Activated naive CD4-positive, alpha-beta T cell treated with anti-CD3 and anti-CD28 coated beads for 36 hours (primary cell): ENCODE results near the gene GTPBP4. TPM values are rescaled to one million over a fixed set of nuclear protein-coding genes. Genes with fewer than 3 reads are reported as not detected.

Source experiments
- CTCF ChIA-PET: fragments of 350-600 bp; sonication (Branson Sonifier 250); formaldehyde crosslinking; loops from one replicate; lab custom pipeline; 2021; ENCODE audit warnings: antibody characterized with exemption; lab: Charles Lee
- DNase-seq: peaks from one replicate; pipeline ENCODE4 v3.0.0-alpha.2; 2020
- H3K27ac Mint-ChIP-seq: one replicate; pipeline ENCODE4 v1.8.0; 2021; ENCODE audit warnings: mild to moderate bottlenecking, mixed read lengths
- H3K27me3 Mint-ChIP-seq: one replicate; pipeline ENCODE4 v1.8.0; 2021; ENCODE audit warnings: low read depth, mixed read lengths
- H3K36me3 Mint-ChIP-seq: one replicate; pipeline ENCODE4 v1.8.0; 2021; ENCODE audit warnings: low read depth, mixed read lengths
- H3K4me1 Mint-ChIP-seq: one replicate; pipeline ENCODE4 v1.8.0; 2021; ENCODE audit warnings: low read depth, mixed read lengths
- H3K4me3 Mint-ChIP-seq: one replicate; pipeline ENCODE4 v1.8.0; 2021; ENCODE audit warnings: mild to moderate bottlenecking, moderate library complexity, mixed read lengths
- H3K9me3 Mint-ChIP-seq: one replicate; pipeline ENCODE4 v1.8.0; 2021; ENCODE audit warnings: mixed read lengths
- intact Hi-C: fragments of 100-400 bp; cut with micrococcal nuclease; formaldehyde crosslinking; loops from one replicate; pipeline ENCODE4 v1.15.1; 2023
- total RNA-seq, 2 experiments: library from RNA; stranded (reverse); gene quantifications; one replicate each; pipeline ENCODE4 v1.2.3, GENCODE V29; 2021

The GTPBP4 gene
- total RNA-seq, 2 experiments from 2014 or later = 98.3 to 98.9 TPM

DNA sequence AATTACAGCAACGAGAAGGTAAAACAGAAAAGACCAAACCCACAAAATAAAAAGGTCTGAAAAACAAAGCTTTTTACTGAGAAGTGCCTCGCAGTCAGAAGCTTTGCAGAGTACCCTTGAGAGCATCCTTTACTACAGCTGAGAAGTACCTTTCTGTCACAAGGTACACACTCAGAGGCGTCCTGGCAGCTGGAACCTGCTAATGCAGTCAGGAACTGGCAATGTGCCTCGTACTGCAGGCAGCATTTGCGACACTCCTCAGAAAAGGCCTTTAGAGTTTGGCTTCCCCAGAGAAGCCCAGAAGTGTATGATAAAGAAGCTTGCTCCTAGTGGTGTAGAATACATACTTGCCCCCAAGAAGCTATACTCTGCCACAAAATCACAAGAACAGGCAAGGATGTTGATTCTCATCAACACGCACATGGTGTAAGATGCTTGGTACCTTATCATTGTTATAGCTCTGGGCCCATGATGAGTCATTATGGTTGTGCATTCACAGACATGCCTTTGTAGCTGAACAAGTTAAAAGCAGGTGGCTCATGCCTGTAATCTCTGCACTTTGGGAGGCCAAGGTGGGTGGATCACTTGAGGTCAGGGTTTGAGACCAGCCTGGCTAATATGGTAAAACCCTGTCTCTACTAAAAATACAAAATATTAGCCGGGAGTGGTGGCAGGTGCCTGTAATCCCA is 2.0 kb upstream of the GTPBP4 start:
- CTCF ChIA-PET = interaction anchor here (0.8 to 1.4 kb wide), 3 partner anchors 9 to 156 kb away, joined by 3 to 4 read pairs (median 3); no protein-coding TSS in a partner anchor
- no peak overlapping the region for H3K4me3 Mint-ChIP-seq
- H3K36me3 Mint-ChIP-seq = peaks cover 26% of the 10 kb centered on the region
- H3K27me3 Mint-ChIP-seq = no peaks in the 10 kb centered on the region
- peaks cover under 1% of the 10 kb centered on the region for H3K9me3 Mint-ChIP-seq
- DNase-seq = no peak
- no peak overlapping the region for H3K27ac Mint-ChIP-seq
- intact Hi-C loops = loop anchor here (5.0 kb wide), 1 partner anchor 849 kb away; the partner anchor contains the start of gene ZMYND11
- H3K4me1 Mint-ChIP-seq = peaks cover 36% of the 10 kb centered on the region

DNA sequence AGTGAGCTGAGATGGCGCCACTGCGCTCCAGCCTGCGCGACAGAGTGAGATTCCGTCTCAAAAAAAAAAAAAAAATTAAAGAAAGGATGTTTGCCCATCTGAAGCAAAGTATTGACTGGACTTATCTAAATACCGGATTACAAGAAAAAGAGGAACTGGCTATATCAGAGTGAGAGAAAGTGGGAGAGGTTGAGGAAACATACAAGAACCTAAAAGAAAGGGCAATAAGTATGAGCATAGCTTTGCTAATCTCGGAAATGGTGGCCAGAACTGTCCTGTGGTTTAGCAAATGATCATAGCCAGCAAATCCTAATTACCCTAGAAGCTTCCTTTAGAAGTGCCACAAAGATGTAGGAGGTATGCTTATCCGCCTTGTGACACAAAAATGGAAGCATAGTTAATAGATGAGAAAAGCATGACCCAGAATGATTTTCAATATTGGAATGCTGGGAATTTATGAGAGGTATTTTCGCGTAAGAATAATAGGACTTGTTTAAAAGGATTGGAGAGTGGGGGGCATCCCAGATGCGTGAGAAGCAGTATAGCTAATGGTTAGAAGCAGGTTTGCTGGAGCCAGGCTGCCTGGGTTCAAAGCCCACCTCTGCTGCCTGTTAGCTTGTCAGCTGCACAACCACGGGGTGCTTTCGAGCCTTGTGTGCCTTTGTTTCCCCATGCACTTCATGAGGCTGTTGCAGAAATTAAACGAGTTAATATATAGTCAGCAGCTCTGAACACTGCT is 1.2 kb upstream of the GTPBP4 start:
- Mint-ChIP-seq H3K27me3 (no peaks in the 10 kb centered on the region), H3K9me3 (no peaks in the 10 kb centered on the region), H3K4me1 (peaks cover 38% of the 10 kb centered on the region), H3K4me3 (peak overlapping the region; percentile 95), H3K27ac (no peak overlapping the region), H3K36me3 (peaks cover 27% of the 10 kb centered on the region)
- intact Hi-C loops = loop anchor here (5.0 kb wide), 1 partner anchor 850 kb away; the partner anchor contains the start of gene ZMYND11
- no peak for DNase-seq
- CTCF ChIA-PET = interaction anchor here (1.2 kb wide), 1 partner anchor 157 kb away, joined by 4 read pairs; no protein-coding TSS in a partner anchor

DNA sequence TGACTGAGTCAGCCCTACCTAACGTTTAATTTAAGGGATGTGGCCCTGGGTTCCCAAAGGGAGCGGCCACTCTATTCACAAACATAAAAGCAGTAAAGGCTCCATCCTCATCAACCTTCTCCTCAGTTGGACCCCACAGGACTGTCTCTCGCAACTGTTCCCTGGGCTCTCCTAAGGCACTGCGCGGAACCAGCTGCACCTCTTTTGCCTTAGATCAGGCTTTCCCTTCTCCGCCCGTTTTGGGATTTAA is 689 bp upstream of the GTPBP4 start:
- Mint-ChIP-seq H3K4me3 (peak overlapping the region; percentile 95), H3K9me3 (no peaks in the 10 kb centered on the region), H3K36me3 (peaks cover 29% of the 10 kb centered on the region), H3K27ac (peak overlapping the region; percentile 8), H3K27me3 (no peaks in the 10 kb centered on the region), H3K4me1 (peaks cover 38% of the 10 kb centered on the region)
- intact Hi-C loops = loop anchor here (5.0 kb wide), 1 partner anchor 850 kb away; the partner anchor contains the start of gene ZMYND11
- CTCF ChIA-PET = interaction anchor here (0.8 kb wide), 1 partner anchor 68 kb away, joined by 3 read pairs; no protein-coding TSS in a partner anchor
- no peak for DNase-seq

DNA sequence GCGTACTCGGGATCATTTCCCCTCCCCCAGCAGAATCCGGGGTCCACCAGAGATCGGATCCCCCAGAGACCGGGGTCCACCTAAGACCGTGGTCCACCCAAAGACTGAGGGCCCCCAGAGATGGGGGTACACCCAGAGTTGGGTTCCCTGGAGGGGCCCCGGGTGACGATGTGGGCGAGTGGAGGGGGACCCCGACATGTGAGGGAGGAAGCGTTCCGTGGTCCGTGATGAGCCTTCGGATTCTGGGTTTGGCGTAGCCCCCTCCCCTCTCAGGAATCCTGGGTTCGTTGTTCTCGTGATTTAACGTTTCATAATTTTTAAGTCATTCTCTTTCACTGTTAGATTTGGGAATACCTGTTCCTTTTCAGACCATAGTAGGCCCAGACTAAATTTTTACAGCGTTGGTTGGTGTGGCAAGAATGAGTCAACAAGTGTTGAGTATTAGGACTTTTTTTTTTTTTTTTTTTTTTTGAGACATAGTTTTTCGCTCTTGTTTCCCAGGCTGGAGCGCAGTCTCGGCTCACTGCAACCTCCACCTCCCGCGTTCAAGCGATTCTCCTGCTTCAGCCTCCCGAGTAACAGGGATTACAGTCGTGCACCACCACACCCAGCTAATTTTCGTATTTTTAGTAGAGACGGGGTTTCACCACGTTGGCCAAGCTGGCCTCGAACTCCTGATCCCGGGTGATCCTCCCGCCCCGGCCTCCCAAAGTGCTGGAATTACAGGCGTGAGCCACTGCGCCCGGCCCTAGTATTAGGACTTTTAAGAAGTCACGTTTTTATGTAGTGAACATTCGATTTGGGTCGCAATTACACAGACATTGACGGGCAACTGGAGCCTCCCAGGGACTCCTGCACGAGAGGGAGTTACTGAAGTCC is 672 bp downstream of the GTPBP4 start:
- Mint-ChIP-seq H3K4me1 (peaks cover 38% of the 10 kb centered on the region), H3K9me3 (no peaks in the 10 kb centered on the region), H3K27me3 (no peaks in the 10 kb centered on the region), H3K27ac (peak overlapping the region; percentile 86), H3K36me3 (peaks cover 35% of the 10 kb centered on the region), H3K4me3 (peak overlapping the region; percentile 95)
- intact Hi-C loops = loop anchor here (1.0 to 5.0 kb wide), 4 partner anchors 58 to 852 kb away; partner anchors contain the start of genes IDI1, LARP4B, WDR37 and ZMYND11
- CTCF ChIA-PET = no interaction called here
- DNase-seq = peak; percentile 12

DNA sequence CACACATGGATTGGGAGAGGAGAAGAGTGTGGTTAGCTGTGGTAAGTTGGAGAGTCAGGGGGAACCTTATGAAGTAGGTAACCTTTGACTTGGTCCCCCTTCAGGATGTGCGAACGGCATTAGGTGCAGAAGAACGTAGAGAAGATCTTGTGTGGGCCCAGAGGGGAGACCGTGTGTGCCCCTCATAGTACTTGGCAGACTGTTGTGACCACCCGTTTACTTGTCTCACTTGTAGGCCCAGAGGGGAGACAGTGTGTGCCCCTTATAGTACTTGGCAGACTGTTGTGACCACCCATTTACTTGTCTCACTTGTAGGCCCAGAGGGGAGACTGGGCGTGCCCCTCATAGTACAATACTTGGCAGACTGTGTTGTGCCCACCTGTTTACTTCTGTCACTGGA is 2.6 kb downstream of the GTPBP4 start:
- H3K36me3 Mint-ChIP-seq = peaks cover 53% of the 10 kb centered on the region
- H3K9me3 Mint-ChIP-seq = no peaks in the 10 kb centered on the region
- H3K4me1 Mint-ChIP-seq = peaks cover 37% of the 10 kb centered on the region
- H3K27ac Mint-ChIP-seq = no peak overlapping the region
- intact Hi-C loops = no loop called here
- no peak for DNase-seq
- CTCF ChIA-PET = no interaction called here
- no peaks in the 10 kb centered on the region for H3K27me3 Mint-ChIP-seq
- H3K4me3 Mint-ChIP-seq = no peak overlapping the region

- peaks cover 26% of the 10 kb centered on the region for H3K4me1 Mint-ChIP-seq
- no peak overlapping the region for H3K4me3 Mint-ChIP-seq
- no peak for DNase-seq
- H3K9me3 Mint-ChIP-seq = no peaks in the 10 kb centered on the region
- CTCF ChIA-PET = interaction anchor here (0.6 kb wide), 1 partner anchor 21 kb away, joined by 3 read pairs; no protein-coding TSS in a partner anchor
- H3K27me3 Mint-ChIP-seq = no peaks in the 10 kb centered on the region
- intact Hi-C loops = no loop called here
- no peak overlapping the region for H3K27ac Mint-ChIP-seq
- peaks cover 65% of the 10 kb centered on the region for H3K36me3 Mint-ChIP-seq
Observed at GRCh38 chr10:992467-992866, 4.2 kb downstream of the GTPBP4 start.

DNA sequence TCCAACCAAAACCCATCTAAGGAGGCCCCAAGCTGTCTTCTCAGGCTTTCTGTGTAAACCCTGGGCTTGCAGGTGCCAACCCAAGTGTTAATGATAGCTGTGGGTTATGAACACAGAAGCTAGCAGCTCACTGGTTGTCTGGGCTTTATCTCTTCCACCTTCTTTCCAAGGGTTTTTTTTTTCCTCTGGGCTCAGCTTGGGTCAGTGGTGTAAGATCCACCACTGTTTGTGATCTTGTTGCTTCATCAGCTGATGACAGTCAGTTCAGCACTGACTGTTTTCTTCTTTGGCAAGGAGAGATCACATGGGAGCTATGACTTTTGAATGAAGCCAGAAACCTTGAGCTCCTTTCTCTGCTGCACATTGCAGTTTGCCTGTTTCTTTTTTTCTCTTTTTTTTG is 4.6 kb downstream of the GTPBP4 start:
- no peak overlapping the region for H3K4me3 Mint-ChIP-seq
- no peaks in the 10 kb centered on the region for H3K27me3 Mint-ChIP-seq
- peaks cover 26% of the 10 kb centered on the region for H3K4me1 Mint-ChIP-seq
- CTCF ChIA-PET = interaction anchor here (0.6 kb wide), 1 partner anchor 20 kb away, joined by 3 read pairs; no protein-coding TSS in a partner anchor
- intact Hi-C loops = no loop called here
- peaks cover 69% of the 10 kb centered on the region for H3K36me3 Mint-ChIP-seq
- H3K9me3 Mint-ChIP-seq = no peaks in the 10 kb centered on the region
- DNase-seq = no peak
- no peak overlapping the region for H3K27ac Mint-ChIP-seq

DNA sequence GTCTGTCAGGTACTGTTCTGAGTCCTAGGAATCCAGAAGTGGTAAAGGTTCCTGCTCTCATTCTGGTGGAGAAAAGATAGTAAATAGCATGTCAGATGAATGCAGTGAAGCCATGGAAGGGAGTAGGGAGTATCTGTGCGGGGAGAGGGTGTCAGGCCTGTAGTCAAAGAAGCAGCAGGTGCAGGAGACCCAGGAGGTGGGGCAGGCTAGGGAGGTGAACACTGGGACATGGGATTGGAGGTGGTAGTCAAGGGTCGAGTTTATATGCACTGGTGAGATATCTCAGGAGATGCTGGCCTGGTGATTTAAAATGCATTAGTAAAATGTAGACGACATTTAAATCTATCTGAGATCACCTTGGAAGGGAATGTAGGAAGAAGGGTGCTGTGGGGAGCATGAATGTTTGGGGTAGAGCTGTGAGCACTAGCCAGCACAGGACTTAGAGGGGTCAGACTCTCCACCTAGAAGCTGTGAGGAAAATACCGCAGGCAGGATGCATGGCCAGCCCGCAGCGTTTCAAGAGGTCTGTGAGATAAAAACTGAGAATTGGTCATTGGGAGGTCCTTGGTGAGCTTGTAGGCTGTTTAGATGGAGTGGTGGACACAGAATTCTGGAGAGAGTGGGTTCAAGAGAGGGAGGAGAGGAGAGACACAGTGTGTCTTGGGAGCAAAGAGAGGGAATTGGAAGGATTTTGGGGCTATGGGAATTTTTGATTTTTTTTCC is 6.8 kb downstream of the GTPBP4 start:
- no peak for DNase-seq
- intact Hi-C loops = no loop called here
- no peak overlapping the region for H3K4me3 Mint-ChIP-seq
- H3K4me1 Mint-ChIP-seq = peaks cover 17% of the 10 kb centered on the region
- H3K27me3 Mint-ChIP-seq = no peaks in the 10 kb centered on the region
- peaks cover 77% of the 10 kb centered on the region for H3K36me3 Mint-ChIP-seq
- CTCF ChIA-PET = interaction anchor here (0.5 to 0.7 kb wide), 2 partner anchors 9 to 759 kb away, joined by 3 read pairs; no protein-coding TSS in a partner anchor
- no peak overlapping the region for H3K27ac Mint-ChIP-seq
- no peaks in the 10 kb centered on the region for H3K9me3 Mint-ChIP-seq

DNA sequence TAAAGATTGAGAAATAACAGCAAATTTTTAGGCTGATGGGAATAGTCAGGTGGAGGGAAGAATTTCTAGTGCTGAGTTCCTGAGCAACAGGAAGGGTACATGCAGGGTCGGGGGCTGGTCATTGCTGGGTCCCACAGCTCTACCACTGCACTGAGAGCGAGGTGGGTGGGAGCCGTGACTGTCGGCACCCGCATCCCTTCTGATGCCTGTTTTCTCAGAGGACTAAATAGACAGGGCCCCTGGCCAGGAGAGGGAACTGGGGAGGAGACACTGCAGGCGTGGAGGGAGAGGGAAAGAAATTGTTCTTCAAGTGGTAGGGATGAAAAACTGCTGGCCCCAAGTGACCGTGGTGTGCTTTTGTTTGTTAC is 7.3 kb downstream of the GTPBP4 start:
- H3K4me3 Mint-ChIP-seq = no peak overlapping the region
- DNase-seq = no peak
- peaks cover 13% of the 10 kb centered on the region for H3K4me1 Mint-ChIP-seq
- H3K27me3 Mint-ChIP-seq = no peaks in the 10 kb centered on the region
- H3K9me3 Mint-ChIP-seq = peaks cover 1% of the 10 kb centered on the region
- H3K27ac Mint-ChIP-seq = no peak overlapping the region
- intact Hi-C loops = no loop called here
- H3K36me3 Mint-ChIP-seq = peaks cover 75% of the 10 kb centered on the region
- CTCF ChIA-PET = interaction anchor here (0.5 to 0.7 kb wide), 2 partner anchors 10 to 760 kb away, joined by 3 read pairs; no protein-coding TSS in a partner anchor

DNA sequence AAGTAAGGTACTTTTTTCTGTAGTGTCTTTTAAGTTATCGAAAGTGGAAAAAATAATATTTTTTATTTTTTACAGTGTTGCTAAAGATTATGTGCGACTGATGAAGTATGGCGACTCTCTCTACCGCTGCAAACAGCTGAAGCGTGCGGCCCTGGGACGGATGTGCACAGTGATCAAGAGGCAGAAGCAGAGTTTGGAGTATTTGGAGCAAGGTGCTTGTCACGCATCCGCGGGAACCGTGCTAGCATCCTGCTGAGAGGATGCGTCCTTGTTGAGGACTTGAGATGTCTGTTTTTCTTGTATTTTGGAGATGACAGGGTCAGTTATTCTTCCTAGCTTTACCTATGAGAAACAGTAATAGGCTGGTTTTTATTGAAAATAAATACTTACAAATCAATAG is 7.8 kb downstream of the GTPBP4 start:
- H3K4me3 Mint-ChIP-seq = no peak overlapping the region
- intact Hi-C loops = no loop called here
- no peaks in the 10 kb centered on the region for H3K27me3 Mint-ChIP-seq
- no peak overlapping the region for H3K27ac Mint-ChIP-seq
- DNase-seq = no peak
- H3K9me3 Mint-ChIP-seq = peaks cover 2% of the 10 kb centered on the region
- CTCF ChIA-PET = no interaction called here
- H3K36me3 Mint-ChIP-seq = peaks cover 75% of the 10 kb centered on the region
- H3K4me1 Mint-ChIP-seq = peaks cover 11% of the 10 kb centered on the region

DNA sequence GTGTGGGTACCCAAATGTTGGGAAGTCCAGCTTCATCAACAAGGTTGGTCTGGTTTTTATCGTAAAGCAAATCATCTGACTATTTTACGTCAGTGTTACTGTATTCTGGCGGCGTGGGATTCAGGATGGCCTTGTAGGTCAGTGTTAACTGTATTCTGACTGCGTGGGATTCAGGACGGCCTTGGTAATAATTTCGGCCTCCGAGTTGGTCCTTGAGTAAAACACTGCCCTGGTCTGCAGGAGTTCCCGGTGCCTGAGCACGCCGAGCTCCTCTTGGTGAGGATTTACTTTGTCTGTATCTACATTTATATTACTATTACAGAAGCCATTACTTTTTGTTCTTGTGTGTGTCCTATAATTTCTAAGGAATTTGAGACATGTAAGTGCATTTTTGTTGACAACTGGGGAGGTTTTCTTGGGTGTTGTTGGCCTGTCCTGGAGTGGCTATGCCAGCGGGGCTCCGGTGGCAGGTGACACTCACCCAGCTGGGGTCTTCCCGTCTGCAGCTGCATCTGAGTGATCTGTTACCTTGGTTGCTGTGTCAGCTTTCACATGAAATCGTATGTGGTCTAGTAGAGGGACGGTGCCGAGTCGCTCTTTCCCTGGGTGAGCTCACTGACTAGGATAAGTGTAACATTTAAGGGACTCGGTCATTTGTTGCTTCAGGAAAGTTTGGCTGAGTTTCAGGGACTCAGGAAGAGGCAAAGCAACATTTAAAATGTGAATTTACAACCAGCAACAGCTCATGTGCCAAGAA is 9.2 kb downstream of the GTPBP4 start:
- intact Hi-C loops = no loop called here
- Mint-ChIP-seq H3K9me3 (peaks cover 8% of the 10 kb centered on the region), H3K4me1 (peaks cover 13% of the 10 kb centered on the region), H3K4me3 (no peak overlapping the region), H3K27me3 (no peaks in the 10 kb centered on the region), H3K36me3 (peaks cover 83% of the 10 kb centered on the region), H3K27ac (no peak overlapping the region)
- no peak for DNase-seq
- CTCF ChIA-PET = no interaction called here
